PFSK-1 (cell line): ENCODE data around the gene DNAJC18.

Source experiments
- FOXP2 ChIP-seq: optimal IDR thresholded peaks from 2 replicates; pipeline ENCODE3; 2011; ENCODE audit warnings: borderline replicate concordance, control low read depth, inconsistent platforms; ENCODE audit not compliant: insufficient read depth; ENCODE audit errors: extremely low read length, extremely low read depth
- POLR2AphosphoS5 ChIP-seq: IDR thresholded peaks from 2 replicates; pipeline ENCODE4 v1.6.1; 2012; ENCODE audit warnings: low read depth, mild to moderate bottlenecking, control low read depth, low read length, moderate library complexity
- REST ChIP-seq, 2 experiments: IDR thresholded peaks; 2 replicates each; pipeline versions ENCODE4 v1.6.1 to v1.8.0; 2011 to 2012; ENCODE audit warnings: low read depth in 2 of 2, low read length in 2 of 2, control low read depth in 1 of 2, inconsistent platforms in 1 of 2, mild to moderate bottlenecking in 1 of 2, moderate library complexity in 1 of 2; ENCODE audit not compliant: insufficient read depth in 1 of 2
- SIN3A ChIP-seq: IDR thresholded peaks from 2 replicates; pipeline ENCODE4 v1.6.1; 2012; ENCODE audit warnings: mild to moderate bottlenecking, low read length, moderate library complexity, borderline replicate concordance; ENCODE audit not compliant: insufficient read depth
- TAF1 ChIP-seq: IDR thresholded peaks from 2 replicates; pipeline ENCODE4 v1.6.1; 2012; ENCODE audit warnings: low read length, control low read depth, borderline replicate concordance; ENCODE audit not compliant: insufficient read depth

The DNAJC18 gene

GRCh38 chr5:139461698-139462097 lies 22.4 kb upstream of the DNAJC18 start:
- no peak for TF ChIP-seq SIN3A
- no peak for TF ChIP-seq REST (IDR thresholded peaks at IDR 0.05; ENCODE audit: insufficient read depth in 1 of 2, low read depth in 2 of 2, low read length in 2 of 2)
- no peak for TF ChIP-seq POLR2AphosphoS5
- TF ChIP-seq TAF1: no peak
- TF ChIP-seq FOXP2: no peak

GRCh38 chr5:139461176-139461575 lies 21.9 kb upstream of the DNAJC18 start:
- TF ChIP-seq TAF1: no peak
- TF ChIP-seq REST (IDR thresholded peaks at IDR 0.05; ENCODE audit: insufficient read depth in 1 of 2, low read depth in 2 of 2, low read length in 2 of 2): no peak
- TF ChIP-seq SIN3A: no peak
- no peak for TF ChIP-seq POLR2AphosphoS5
- no peak for TF ChIP-seq FOXP2

GRCh38 chr5:139460455-139460854 lies 21.1 kb upstream of the DNAJC18 start:
- no peak for TF ChIP-seq REST (IDR thresholded peaks at IDR 0.05; ENCODE audit: insufficient read depth in 1 of 2, low read depth in 2 of 2, low read length in 2 of 2)
- no peak for TF ChIP-seq POLR2AphosphoS5
- TF ChIP-seq TAF1: no peak
- no peak for TF ChIP-seq SIN3A
- TF ChIP-seq FOXP2: no peak

GRCh38 chr5:139459451-139459934 lies 20.2 kb upstream of the DNAJC18 start:
- TF ChIP-seq FOXP2 (no peak), TAF1 (no peak), POLR2AphosphoS5 (no peak), SIN3A (no peak), REST (IDR thresholded peaks at IDR 0.05; ENCODE audit: insufficient read depth in 1 of 2, low read depth in 2 of 2, low read length in 2 of 2) (no peak)
